Astrocyte (in vitro differentiated cells and primary cell): ENCODE measurements around the gene BBS9.

Experiments used
- CTCF ChIP-seq: IDR thresholded peaks from 2 replicates; pipeline ENCODE4 v1.5.1; 2011; ENCODE audit warnings: low read depth, mild to moderate bottlenecking, inconsistent platforms, low read length, moderate library complexity; ENCODE audit not compliant: insufficient read depth
- EZH2 ChIP-seq: IDR thresholded peaks from 2 replicates; pipeline ENCODE4 v1.6.1; 2012; ENCODE audit warnings: mild to moderate bottlenecking, low read length, inconsistent platforms; ENCODE audit not compliant: insufficient read depth

GRCh38 chr7:33137103-33137502 is 7.7 kb downstream of the BBS9 start:
- TF ChIP-seq CTCF (no peak), EZH2 (no peak)
